Mammary epithelial cell (primary cell): Measurements from ENCODE around the gene HLA-G.

Source experiments
- CTCF ChIP-seq, 2 donors: IDR thresholded peaks in 1 of 2; conservative IDR thresholded peaks in 1 of 2; 2 replicates each; pipeline ENCODE4 v1.5.1; 2011 to 2012; ENCODE audit warnings: inconsistent platforms in 2 of 2, low read length in 2 of 2, mild to moderate bottlenecking in 2 of 2, control low read depth in 1 of 2, low read depth in 1 of 2; ENCODE audit not compliant: insufficient read depth in 1 of 2; ENCODE audit errors: extremely low read depth in 1 of 2
- EZH2 ChIP-seq: IDR thresholded peaks from 2 replicates; pipeline ENCODE4 v1.6.1; 2012; ENCODE audit warnings: low read length, inconsistent platforms, borderline replicate concordance

GRCh38 chr6:29826271-29826670, 1.4 kb upstream of the HLA-G start:
- TF ChIP-seq CTCF (conservative IDR thresholded peaks at IDR 0.05 in 1 of 2, IDR thresholded peaks at IDR 0.05 in 1 of 2; ENCODE audit: extremely low read depth in 1 of 2, insufficient read depth in 1 of 2, low read depth in 1 of 2, low read length in 2 of 2) = no peak
- no peak for TF ChIP-seq EZH2
